ENCODE results near the gene SCN1A. TPM values are rescaled to one million over a fixed set of nuclear protein-coding genes. Genes with fewer than 3 reads are reported as not detected.

SCN1A gene
- total and polyA plus RNA-seq, 2 donors (not counting 3 experiments of a cell fraction or from before 2014, with no cell fraction given) = not detected

- TF ChIP-seq POLR2A (IDR thresholded peaks at IDR 0.05; ENCODE audit: low read depth, low read length) (no peak), JUN (IDR thresholded peaks at IDR 0.05; ENCODE audit: borderline replicate concordance, insufficient read depth, insufficient read length, low read depth) (no peak), MYC (IDR thresholded peaks at IDR 0.05; ENCODE audit: low read depth, low read length) (no peak), POLR2AphosphoS5 (IDR thresholded peaks at IDR 0.05; ENCODE audit: insufficient read depth, low read depth, low read length) (no peak), EZH2 (IDR thresholded peaks at IDR 0.05; ENCODE audit: borderline replicate concordance, low read depth, low read length, severe bottlenecking) (no peak), CTCF (IDR thresholded peaks at IDR 0.05; ENCODE audit: extremely low read depth in 1 of 2, insufficient read depth in 1 of 2, low read depth in 1 of 2, low read length in 2 of 2) (no peak), MAX (IDR thresholded peaks at IDR 0.05; ENCODE audit: insufficient read depth, insufficient read length) (no peak), GATA2 (IDR thresholded peaks at IDR 0.05; ENCODE audit: insufficient read depth, insufficient read length, low read depth, low read length) (no peak), FOS (IDR thresholded peaks at IDR 0.05; ENCODE audit: borderline replicate concordance, insufficient read depth, low read length) (no peak)
- no TSS peak for BruUV-seq (replicated peaks)
- Histone ChIP-seq H3K9ac (replicated peaks; ENCODE audit: extremely low read depth, insufficient read depth, low read length) (no peak overlapping the region), H3K36me3 (ENCODE audit: control insufficient read depth in 2 of 2, extremely low read depth in 1 of 2, insufficient read depth in 2 of 2, low read length in 2 of 2) (no peaks in the 10 kb centered on the region), H3K4me1 (ENCODE audit: control insufficient read depth, extremely low read depth, insufficient read depth, low read length) (no peaks in the 10 kb centered on the region), H3K4me2 (ENCODE audit: insufficient read depth, low read length) (no peak overlapping the region), H4K20me1 (replicated peaks; ENCODE audit: control insufficient read depth, extremely low read depth, insufficient read depth, low read length) (no peaks in the 10 kb centered on the region), H3K9me1 (replicated peaks; ENCODE audit: control insufficient read depth, extremely low read depth, insufficient read depth, low read length) (no peaks in the 10 kb centered on the region), H3K27me3 (ENCODE audit: control insufficient read depth in 2 of 2, insufficient read depth in 2 of 2, low read length in 2 of 2) (no peaks in the 10 kb centered on the region), H2AFZ (ENCODE audit: low read depth, low read length) (no peak overlapping the region), H3K27ac (ENCODE audit: insufficient read depth, low read depth, low read length) (no peak overlapping the region), H3K9me3 (replicated peaks; ENCODE audit: control insufficient read depth, insufficient read depth, low read length) (no peaks in the 10 kb centered on the region), H3K4me3 (replicated peaks in 1 of 3; ENCODE audit: insufficient read depth in 1 of 3, low read depth in 1 of 3, low read length in 3 of 3) (no peak overlapping the region), H3K79me2 (ENCODE audit: control insufficient read depth, insufficient read depth, low read length) (no peaks in the 10 kb centered on the region)
- FAIRE-seq (no peak), DNase-seq (ENCODE audit: low read depth, low spot score) (no peak)
- dilution Hi-C loops (cut with MboI; ENCODE audit: extremely low pct_ligation_motif_present, low sequenced_read_pairs) (no loop called here), intact Hi-C loops (cut with micrococcal nuclease) (no loop called here)
- POLR2A ChIA-PET = interaction anchor here (0.6 kb wide), 1 partner anchor 146 kb away, joined by 4 read pairs; no protein-coding TSS in a partner anchor
- CTCF ChIA-PET = interaction anchor here (0.9 to 2.4 kb wide), 4 partner anchors 9 to 61 kb away, joined by 3 to 8 read pairs (median 4); partner anchors contain the start of gene SCN1A
Observed at GRCh38 chr2:166118180-166118579, 9.6 kb downstream of the SCN1A start.

Measured in endothelial cell of umbilical vein (primary cell).